H1 (cell line): ENCODE data around the gene GARNL3. TPM values are rescaled to one million over a fixed set of nuclear protein-coding genes. Genes with fewer than 3 reads are reported as not detected.

ENCODE experiments used
- CTCF ChIA-PET: fragments of 300-600 bp; sonication (Branson Sonifier 250); formaldehyde crosslinking; loops from one replicate; lab custom pipeline; 2021; ENCODE audit not compliant: partially characterized antibody; lab: Charles Lee
- POLR2A ChIA-PET: fragments of 300-600 bp; sonication (Branson Sonifier 250); formaldehyde crosslinking; loops from one replicate; lab custom pipeline; 2021; ENCODE audit warnings: inconsistent platforms; ENCODE audit not compliant: partially characterized antibody; lab: Charles Lee
- DNase-seq, 2 experiments: peaks; one replicate each; pipeline versions ENCODE4 v3.0.0 to v3.0.0-alpha.2; 2010 to 2022; ENCODE audit warnings: low spot score in 2 of 2, low read depth in 1 of 2, mixed read lengths in 1 of 2
- FAIRE-seq: peaks from 2 replicates; lab custom pipeline; 2011; peaks lifted over from hg19 to GRCh38; lab: Jason Lieb, UNC
- H2AFZ ChIP-seq: 2 replicates; pipeline ENCODE4 v1.8.1; 2012; ENCODE audit warnings: low read length, inconsistent platforms
- H2AK5ac ChIP-seq: 2 replicates; pipeline ENCODE4 v1.6.1; 2013; ENCODE audit warnings: low read depth, low read length
- H2BK120ac ChIP-seq: replicated peaks from 2 replicates; pipeline ENCODE3; 2013; ENCODE audit warnings: low read depth, low read length, inconsistent platforms
- H2BK12ac ChIP-seq: 2 replicates; pipeline ENCODE4 v1.6.1; 2013; ENCODE audit warnings: low read depth, low read length
- H2BK15ac ChIP-seq: 2 replicates; pipeline ENCODE4 v1.6.1; 2013; ENCODE audit warnings: low read length
- H2BK20ac ChIP-seq: 2 replicates; pipeline ENCODE4 v1.6.1; 2013; ENCODE audit warnings: low read length
- H2BK5ac ChIP-seq: 2 replicates; pipeline ENCODE4 v1.6.1; 2013; ENCODE audit warnings: low read depth, low read length
- H3K14ac ChIP-seq: 2 replicates; pipeline ENCODE4 v1.6.1; 2013; ENCODE audit warnings: inconsistent platforms; ENCODE audit not compliant: insufficient read length
- H3K18ac ChIP-seq: 2 replicates; pipeline ENCODE4 v1.6.1; 2013; ENCODE audit warnings: low read length; ENCODE audit errors: extremely low read depth
- H3K23ac ChIP-seq: 2 replicates; pipeline ENCODE4 v1.6.1; 2013; ENCODE audit warnings: inconsistent platforms; ENCODE audit not compliant: insufficient read length
- H3K23me2 ChIP-seq: 2 replicates; pipeline ENCODE4 v1.6.1; 2013; ENCODE audit warnings: low read depth, low read length
- H3K27ac ChIP-seq: 2 replicates; pipeline ENCODE4 v1.6.1; 2011; ENCODE audit warnings: low read depth, low read length, inconsistent platforms
- H3K27me3 ChIP-seq, 4 experiments: replicated peaks in 1 of 4; 1 replicate in 1 of 4; 2 replicates in 3 of 4; pipeline versions ENCODE4 v1.6.1 to v1.8.1; 2011 to 2013; ENCODE audit warnings: low read length in 3 of 4, mild to moderate bottlenecking in 3 of 4, inconsistent platforms in 2 of 4, mixed read lengths in 2 of 4, moderate library complexity in 1 of 4; ENCODE audit not compliant: control insufficient read depth in 3 of 4, insufficient read depth in 3 of 4; ENCODE audit errors: extremely low read depth in 1 of 4
- H3K36me3 ChIP-seq, 4 experiments: 2 replicates each; pipeline versions ENCODE4 v1.6.1 to v1.8.1; 2011 to 2013; ENCODE audit warnings: mild to moderate bottlenecking in 4 of 4, low read length in 3 of 4, moderate library complexity in 2 of 4, control low read depth in 1 of 4, inconsistent platforms in 1 of 4; ENCODE audit not compliant: insufficient read depth in 4 of 4, control insufficient read depth in 2 of 4
- H3K4ac ChIP-seq: replicated peaks from 2 replicates; pipeline ENCODE3; 2013; ENCODE audit warnings: low read length, low read depth, mixed read lengths, inconsistent platforms; ENCODE audit not compliant: insufficient read length
- H3K4me1 ChIP-seq, 4 experiments: replicated peaks in 1 of 4; 1 replicate in 1 of 4; 2 replicates in 3 of 4; pipeline versions ENCODE4 v1.6.1 to v1.8.1; 2011 to 2013; ENCODE audit warnings: low read length in 3 of 4, inconsistent platforms in 2 of 4, mixed read lengths in 1 of 4; ENCODE audit not compliant: insufficient read depth in 4 of 4, control insufficient read depth in 3 of 4
- H3K4me2 ChIP-seq, 2 experiments: 2 replicates each; pipeline versions ENCODE4 v1.6.1 to v1.8.1; 2011 to 2013; ENCODE audit warnings: low read depth in 2 of 2, low read length in 2 of 2, control low read depth in 1 of 2, inconsistent platforms in 1 of 2, mild to moderate bottlenecking in 1 of 2; ENCODE audit not compliant: insufficient read depth in 1 of 2
- H3K4me3 ChIP-seq, 4 experiments: fragments of 200-600, 300-600 bp in 1 of 4; sonication (generic), shearing (Covaris generic), sonication (Bioruptor Twin) in 1 of 4; 2 replicates each; pipeline versions ENCODE4 v1.5.1 to v1.8.1; 2011 to 2016; ENCODE audit warnings: low read length in 4 of 4, low read depth in 3 of 4, control low read depth in 2 of 4, inconsistent platforms in 2 of 4, mild to moderate bottlenecking in 2 of 4, mixed read lengths in 1 of 4, moderate library complexity in 1 of 4; ENCODE audit not compliant: insufficient read depth in 2 of 4; ENCODE audit errors: extremely low read depth in 1 of 4
- H3K56ac ChIP-seq: replicated peaks from 2 replicates; pipeline ENCODE3; 2013; ENCODE audit warnings: low read depth, mild to moderate bottlenecking, mixed read lengths, low read length, inconsistent platforms; ENCODE audit not compliant: insufficient read length
- H3K79me1 ChIP-seq: 2 replicates; pipeline ENCODE4 v1.6.1; 2013; ENCODE audit warnings: low read depth, low read length, control low read depth
- H3K79me2 ChIP-seq, 2 experiments: 2 replicates each; pipeline versions ENCODE4 v1.6.1 to v1.8.1; 2012 to 2013; ENCODE audit warnings: low read length in 2 of 2, mild to moderate bottlenecking in 2 of 2, inconsistent platforms in 1 of 2; ENCODE audit not compliant: insufficient read depth in 2 of 2, control insufficient read depth in 1 of 2
- H3K9ac ChIP-seq, 4 experiments: replicated peaks in 1 of 4; 1 replicate in 1 of 4; 2 replicates in 3 of 4; pipeline versions ENCODE4 v1.6.1 to v1.8.1; 2011 to 2013; ENCODE audit warnings: low read depth in 3 of 4, low read length in 3 of 4, control low read depth in 2 of 4, mild to moderate bottlenecking in 2 of 4, moderate library complexity in 2 of 4, inconsistent platforms in 1 of 4; ENCODE audit errors: extremely low read depth in 1 of 4
- H3K9me3 ChIP-seq, 2 experiments: 2 replicates each; pipeline versions ENCODE4 v1.6.1 to v1.8.1; 2012 to 2013; ENCODE audit warnings: mild to moderate bottlenecking in 2 of 2, moderate library complexity in 2 of 2, control low read depth in 1 of 2, inconsistent platforms in 1 of 2, low read depth in 1 of 2, low read length in 1 of 2, mixed read lengths in 1 of 2; ENCODE audit not compliant: insufficient read depth in 2 of 2
- H4K20me1 ChIP-seq, 2 experiments: replicated peaks in 1 of 2; 2 replicates each; pipeline versions ENCODE3 to v1.8.1; 2011 to 2013; ENCODE audit warnings: inconsistent platforms in 2 of 2, low read length in 2 of 2, mild to moderate bottlenecking in 1 of 2; ENCODE audit not compliant: insufficient read depth in 2 of 2, control insufficient read depth in 1 of 2
- H4K5ac ChIP-seq: 2 replicates; pipeline ENCODE4 v1.6.1; 2013; ENCODE audit warnings: low read length, low read depth, mixed read lengths, inconsistent platforms; ENCODE audit not compliant: insufficient read length
- H4K8ac ChIP-seq: 2 replicates; pipeline ENCODE4 v1.8.0; 2013; ENCODE audit warnings: mild to moderate bottlenecking, moderate library complexity, low read length, inconsistent platforms; ENCODE audit not compliant: insufficient read depth; ENCODE audit errors: extremely low read depth
- H4K91ac ChIP-seq: replicated peaks from 2 replicates; pipeline ENCODE3; 2013; ENCODE audit warnings: low read length, mixed read lengths, inconsistent platforms; ENCODE audit not compliant: insufficient read length
- CTCF ChIP-seq, 3 experiments: IDR thresholded peaks; 1 replicate in 2 of 3; 2 replicates in 1 of 3; pipeline versions ENCODE4 v1.5.1 to v1.6.1; 2011; ENCODE audit warnings: low read length in 3 of 3, mild to moderate bottlenecking in 3 of 3, inconsistent platforms in 2 of 3, low read depth in 1 of 3, moderate library complexity in 1 of 3; ENCODE audit not compliant: insufficient read depth in 1 of 3; ENCODE audit errors: control extremely low read depth in 1 of 3
- EP300 ChIP-seq, 2 experiments: IDR thresholded peaks; 1 replicate in 1 of 2; 2 replicates in 1 of 2; pipeline ENCODE4 v1.6.1; 2011 to 2012; ENCODE audit warnings: low read depth in 2 of 2, low read length in 2 of 2, mild to moderate bottlenecking in 2 of 2, borderline replicate concordance in 1 of 2, inconsistent platforms in 1 of 2, moderate library complexity in 1 of 2
- WGBS, 2 experiments: shearing (Covaris generic) in 1 of 2; methylation state at CpG; one replicate each; pipeline versions ENCODE4 v1.1.6 to v1.1.7; 2013 to 2015; ENCODE audit warnings: low lambda C conversion rate in 2 of 2, mixed read lengths in 2 of 2, inconsistent platforms in 1 of 2, low coverage in 1 of 2, missing lambda C conversion rate in 1 of 2; ENCODE audit not compliant: insufficient replicate concordance in 2 of 2, insufficient coverage in 1 of 2, insufficient read length in 1 of 2; ENCODE audit errors: extremely low coverage in 1 of 2, missing lambda C conversion rate in 1 of 2; 5-methylcytosine and 5-hydroxymethylcytosine counted together
- polyA plus RNA-seq, 7 experiments: library from polyadenylated mRNA; depleted of rRNA in 3 of 7; stranded (reverse) in 5 of 7; unstranded in 2 of 7; fragments of >200 nt in 5 of 7; fragments of 200-250 nt in 2 of 7; gene quantifications; 1 replicate in 5 of 7; 2 replicates in 1 of 7; 4 replicates in 1 of 7; pipeline versions ENCODE4 v1.2.1 to v1.2.3, GENCODE V29; 2011 to 2013; ENCODE audit warnings: missing spikeins in 2 of 7, mixed read lengths in 2 of 7
- total RNA-seq: library from RNA; stranded (reverse); fragmentation: NEBNext Ultra II Directional; extraction: Animal tissue kit (Norgen Biotek cat#: 25700); gene quantifications from 2 replicates; pipeline ENCODE4 v1.2.1, GENCODE V29; 2021

GARNL3 gene
- total and polyA plus RNA-seq, 2 of the 8 experiments (the other 6 are each of a cell fraction or from before 2014, with no cell fraction given): 6.5 to 18.3 TPM

GRCh38 chr9:127252410-127253318 lies 11.9 kb upstream of the GARNL3 start:
- DNase-seq: no peak
- Histone ChIP-seq H4K20me1 (no peaks in the 10 kb centered on the region), H3K27ac (no peak overlapping the region), H3K36me3 (peaks cover 0 to 3% (median 0%) of the 10 kb centered on the region in 4 experiments; a peak in 3 of 8 replicates), H3K79me1 (no peaks in the 10 kb centered on the region), H4K8ac (no peak overlapping the region), H2BK15ac (no peak overlapping the region), H3K18ac (no peak overlapping the region), H3K4me1 (peaks cover 2 to 21% (median 12%) of the 10 kb centered on the region in 4 experiments; a peak in 6 of 7 replicates), H3K23ac (no peak overlapping the region), H4K91ac (peak overlapping the region; percentile 41), H3K23me2 (no peaks in the 10 kb centered on the region; the same call in 1 of the 2 replicates), H2BK12ac (no peak overlapping the region), H3K4me2 (0 out of 4 replicates have a peak overlapping the region, but pooled peaks of 1 of the 2 experiments have one; percentile 19)
- 84% methylated on average over 4 of the region's 4 CpGs; no CpG with 5 or more reads in 1 of the 2 experiments for WGBS, 2 experiments
- POLR2A ChIA-PET: interaction anchor here (0.5 to 1.8 kb wide), 9 partner anchors 8 to 199 kb away, joined by 3 to 5 read pairs (median 3); partner anchors contain the start of genes LRSAM1 and ZNF79
- 0 out of 4 replicates have a peak, but pooled peaks of 1 of the 3 experiments have one; percentile 1 for TF ChIP-seq CTCF (IDR thresholded peaks at IDR 0.05; ENCODE audit: control extremely low read depth in 1 of 3, insufficient read depth in 1 of 3, low read depth in 1 of 3, low read length in 3 of 3)
- TF ChIP-seq EP300 (IDR thresholded peaks at IDR 0.05; ENCODE audit: borderline replicate concordance in 1 of 2, low read depth in 2 of 2, low read length in 2 of 2): no peak
- TF ChIP-seq, all 59 proteins: peak for 1
- Histone ChIP-seq H3K9ac (no peak overlapping the region), H3K27me3 (no peaks in the 10 kb centered on the region), H2BK5ac (peak overlapping the region; percentile 21; the same call in 1 of the 2 replicates), H3K14ac (no peak overlapping the region), H4K5ac (no peak overlapping the region), H3K4ac (no peak overlapping the region), H3K56ac (no peak overlapping the region), H2AK5ac (no peak overlapping the region), H3K79me2 (no peaks in the 10 kb centered on the region), H2BK20ac (no peak overlapping the region), H3K9me3 (peaks cover 4% of the 10 kb centered on the region in 2 experiments; a peak in 1 of 4 replicates), H2BK120ac (peak overlapping the region; percentile 8), H3K4me3 (peak overlapping the region in 1 of 4 experiments; percentile 1; a peak in 1 of 8 replicates), H2AFZ (no peak overlapping the region)
- CTCF ChIA-PET: interaction anchor here (0.6 to 1.3 kb wide), 5 partner anchors 13 to 150 kb away, joined by 3 to 5 read pairs (median 3); no protein-coding TSS in a partner anchor
- no peak for FAIRE-seq
